ENCODE results near the gene CHADL.
"Not testable (repeated sequence)": the region's sequence is repeated elsewhere in the genome, so short reads cannot be mapped to it uniquely, and the experiment has no call there.

CHADL gene

GRCh38 chr22:41226723-41227655 lies 13.7 kb downstream of the CHADL start:
- FAIRE-seq, result no peak

DNA sequence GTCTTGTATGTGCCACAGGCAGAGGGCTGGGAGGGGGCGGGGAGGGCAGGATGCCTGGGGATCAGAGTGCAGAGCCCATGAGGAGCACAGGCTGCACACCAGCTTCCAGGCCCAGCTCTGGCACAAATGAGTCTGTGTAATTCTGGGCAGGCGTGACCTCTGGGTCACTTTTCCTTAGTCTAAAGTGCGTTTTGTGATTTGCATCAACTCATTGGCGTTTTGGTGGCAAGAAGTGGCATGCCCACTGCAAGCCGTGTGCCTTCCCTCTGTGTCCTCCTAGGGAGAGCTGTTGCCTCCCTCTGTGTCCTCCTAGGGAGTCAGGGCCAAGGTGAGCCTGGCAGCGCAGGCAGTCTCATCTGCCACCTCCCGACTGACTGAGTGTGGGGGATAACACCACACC lies 17.2 kb downstream of the CHADL start:
- FAIRE-seq, result no peak

GRCh38 chr22:41222846-41223507 lies 17.8 kb downstream of the CHADL start:
- FAIRE-seq, result no peak

DNA sequence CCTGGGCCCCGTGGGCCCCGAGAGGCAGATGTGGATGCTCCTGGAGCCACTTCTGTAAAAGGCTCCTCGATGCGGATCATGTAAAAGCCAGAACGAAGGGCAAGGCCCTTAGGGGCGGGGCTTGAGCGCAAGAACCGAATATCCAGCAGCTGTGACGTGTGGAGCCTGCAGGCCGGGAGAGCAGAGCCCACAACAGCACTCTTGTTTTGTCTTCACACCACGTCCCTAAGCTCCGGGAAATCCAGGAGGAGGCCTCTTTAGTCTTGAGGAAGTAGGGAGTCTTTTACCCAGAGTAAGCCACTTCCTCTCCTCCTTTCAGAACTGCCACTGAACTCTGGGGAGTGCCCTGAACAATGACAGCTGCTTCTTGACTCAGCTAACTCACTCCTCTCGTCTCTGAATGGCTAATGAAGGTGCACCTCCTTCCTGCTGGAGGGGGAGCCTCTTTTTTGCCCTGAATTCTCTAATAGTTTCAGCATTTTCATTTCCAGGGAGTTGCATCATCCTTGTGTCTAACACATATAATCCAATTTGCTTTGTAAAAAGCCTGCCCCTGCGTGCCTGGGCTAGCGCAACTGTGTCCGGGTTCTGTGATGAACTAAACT lies 23.1 kb downstream of the CHADL start:
- FAIRE-seq, result no peak

- no peak for FAIRE-seq
Observed at GRCh38 chr22:41216984-41217383, 23.7 kb downstream of the CHADL start.

- FAIRE-seq, result no peak
Observed at GRCh38 chr22:41215926-41216325, 24.8 kb downstream of the CHADL start.

GRCh38 chr22:41215409-41215808 lies 25.3 kb downstream of the CHADL start:
- FAIRE-seq, result no peak

DNA sequence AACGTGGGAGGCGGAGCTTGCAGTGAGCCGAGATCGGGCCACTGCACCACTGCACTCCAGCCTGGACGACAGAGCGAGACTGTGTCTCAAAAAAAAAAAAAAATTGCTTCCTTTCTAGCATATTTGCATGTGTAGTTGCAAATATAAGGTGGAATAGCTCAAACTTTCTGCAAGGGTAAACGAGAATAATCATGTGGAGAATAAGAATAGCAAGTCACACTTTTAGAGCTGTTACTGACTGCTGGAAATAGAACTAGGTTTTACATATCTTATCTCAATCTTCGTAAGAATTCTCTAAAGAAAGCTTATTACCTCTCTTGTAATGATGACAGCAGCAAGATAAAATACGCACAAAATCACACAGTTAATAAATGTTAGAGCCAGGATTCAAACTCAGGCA lies 34.0 kb downstream of the CHADL start:
- FAIRE-seq, result no peak

DNA sequence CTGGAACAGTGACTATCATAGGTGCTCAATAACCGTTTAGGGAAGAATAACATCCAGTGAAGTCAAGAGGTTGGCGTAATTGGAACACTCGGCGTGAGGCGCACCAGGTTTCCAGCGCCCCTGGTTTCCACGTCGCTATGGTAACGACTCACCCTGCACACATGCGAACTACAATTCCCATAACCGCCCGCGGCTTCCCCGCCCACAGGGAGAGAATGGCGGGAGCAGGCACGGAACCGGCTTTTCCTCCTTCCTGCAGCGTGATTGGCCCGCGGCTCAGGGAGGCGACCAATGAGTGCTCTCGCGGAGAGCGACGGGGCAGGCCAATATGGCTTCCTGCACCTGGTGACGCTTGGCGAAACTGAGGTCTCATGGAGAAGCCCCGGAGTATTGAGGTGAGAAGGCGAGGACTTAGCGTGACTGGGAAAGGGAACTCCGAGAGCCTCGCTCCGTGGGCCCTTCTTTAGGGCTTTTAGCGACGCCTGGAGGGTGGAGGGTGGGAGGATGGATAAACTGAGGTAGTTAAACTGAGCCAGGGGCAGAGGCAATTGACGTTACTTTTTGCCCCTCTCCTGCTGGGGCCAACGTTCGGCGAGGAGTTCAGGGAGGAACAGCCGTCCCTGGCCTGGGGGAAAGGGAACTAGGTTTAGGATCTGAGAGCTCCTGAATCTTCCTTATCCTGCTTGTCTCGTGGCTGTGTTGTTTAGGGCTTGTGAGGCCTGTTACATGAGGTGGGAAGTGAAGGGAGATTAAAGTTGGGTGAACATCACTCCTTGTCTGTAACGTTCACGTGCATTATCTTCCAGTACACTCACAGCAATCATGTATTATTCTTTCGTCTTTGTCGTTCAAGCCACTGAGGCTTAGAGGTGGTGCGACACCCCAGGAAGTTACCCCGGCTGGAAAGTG lies 35.5 kb downstream of the CHADL start, which contains the start of gene L3MBTL2:
Gene L3MBTL2 (plus strand): TSS at position 321 of the 909 bp plus-strand sequence. CDS start 51 bp downstream, at position 372.
- peak; percentile 98 for FAIRE-seq

DNA sequence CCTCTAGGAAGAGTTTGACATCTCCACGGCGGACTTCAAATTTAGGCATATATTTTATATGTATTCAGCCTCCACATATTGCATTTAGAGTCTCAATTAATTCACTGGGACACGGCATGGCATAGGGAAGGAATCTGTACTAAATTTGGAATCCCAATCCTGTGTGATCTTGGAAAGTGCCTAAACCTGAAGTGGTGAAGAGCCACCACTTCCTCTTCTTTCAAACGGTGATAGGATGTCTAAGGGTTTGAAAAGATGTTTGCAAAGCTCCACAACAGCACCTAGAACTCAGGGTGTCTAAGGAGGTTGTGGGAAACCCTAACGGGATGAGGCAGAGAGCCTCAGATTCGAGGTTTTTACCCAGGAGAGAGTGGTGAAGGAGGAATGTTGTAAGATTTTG lies 36.7 kb downstream of the CHADL start:
- no peak for FAIRE-seq

- FAIRE-seq, result no peak
Observed at GRCh38 chr22:41203118-41203517, 37.6 kb downstream of the CHADL start.

DNA sequence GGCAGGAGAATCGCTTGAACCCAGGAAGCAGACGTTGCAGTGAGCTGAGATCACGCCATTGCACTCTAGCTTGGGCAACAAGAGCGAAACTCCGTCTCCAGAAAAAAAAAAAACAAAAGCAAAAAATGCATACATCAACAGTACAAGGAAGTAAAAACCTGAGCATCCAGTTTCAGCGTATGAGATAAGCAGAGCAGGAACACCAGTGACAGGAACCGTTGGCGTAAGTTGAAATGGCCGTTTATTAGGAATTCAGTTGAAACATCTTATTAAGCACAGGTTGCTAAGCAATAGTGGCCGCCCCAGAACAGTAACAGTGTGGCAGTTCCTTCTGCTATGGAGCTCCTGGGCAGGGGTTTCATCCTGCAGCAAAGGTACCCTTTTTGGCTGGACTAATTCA lies 39.6 kb downstream of the CHADL start:
- FAIRE-seq, result no peak

DNA sequence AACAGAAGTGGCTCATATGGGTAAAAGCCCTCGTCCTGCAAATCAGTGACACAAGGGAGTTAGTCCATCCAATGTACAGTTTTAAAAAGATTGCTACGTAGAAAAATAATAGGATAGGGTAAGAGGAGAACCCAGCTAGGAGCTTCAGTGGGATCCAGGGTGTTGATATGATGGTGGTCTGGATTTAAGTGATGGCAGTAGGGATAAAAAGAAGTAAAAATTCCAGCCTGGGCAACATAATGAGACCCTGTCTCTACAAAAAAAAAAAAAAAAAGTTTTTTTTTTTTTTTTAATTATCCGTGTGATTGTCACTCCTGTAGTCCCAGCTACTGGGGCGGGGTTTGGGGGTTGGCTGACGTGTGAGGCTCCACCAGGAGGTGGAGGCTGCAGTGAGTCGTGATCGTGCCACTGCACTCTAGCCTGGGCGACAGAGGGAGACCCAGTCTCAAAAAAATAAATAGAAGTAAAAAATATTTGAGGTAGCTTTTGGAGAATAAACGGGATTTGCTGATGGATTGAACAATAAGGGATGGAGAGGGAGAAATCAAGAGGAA lies 42.6 kb downstream of the CHADL start:
- FAIRE-seq, result peak; percentile 82

DNA sequence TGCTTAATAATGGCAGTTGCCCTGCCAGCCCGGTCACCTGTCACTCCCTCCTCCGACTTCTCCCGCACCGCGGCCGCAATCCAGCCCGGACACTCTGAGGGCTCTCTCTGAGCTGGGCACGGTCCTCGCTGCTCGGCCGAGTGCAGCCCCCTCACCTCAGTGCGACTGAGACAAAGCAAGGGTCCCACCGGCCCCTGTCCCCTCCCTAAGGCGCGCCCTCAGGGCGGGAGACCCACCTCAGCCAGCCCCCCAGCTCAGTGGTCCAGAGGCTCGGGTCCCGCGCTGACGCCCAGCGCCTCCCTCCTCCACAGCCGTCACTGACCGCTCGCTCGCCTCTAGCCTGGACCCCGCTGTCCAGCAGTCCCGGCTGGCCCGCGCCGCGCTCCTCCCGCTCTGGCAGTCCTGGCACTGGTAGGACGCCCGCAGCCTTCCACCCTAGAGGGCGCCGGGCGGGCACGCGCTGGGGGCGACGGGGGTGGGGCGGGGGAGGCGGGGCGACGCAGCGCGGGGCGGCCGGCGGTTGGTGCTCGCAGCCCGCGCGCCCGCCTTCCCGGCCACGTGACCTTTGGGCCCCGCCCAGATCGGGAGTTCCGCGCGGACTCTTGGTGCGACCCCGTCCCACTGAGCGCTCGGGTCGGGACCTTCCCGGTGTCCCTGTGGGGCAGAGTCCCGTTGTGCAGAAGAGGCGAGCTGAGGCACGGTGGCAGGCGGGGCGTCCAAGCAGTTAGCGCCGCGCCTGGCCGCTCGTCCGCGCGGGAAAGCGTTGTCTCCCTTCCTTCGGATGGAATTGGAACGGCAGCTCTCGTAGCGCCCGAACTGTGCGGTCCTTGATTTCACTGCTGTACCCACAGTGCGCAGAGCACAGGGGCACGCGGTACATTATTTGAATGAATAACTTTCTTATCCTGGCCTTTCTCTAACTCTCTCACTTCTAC lies 43.4 kb downstream of the CHADL start:
- no peak for FAIRE-seq

GRCh38 chr22:41193829-41194228 lies 46.9 kb downstream of the CHADL start:
- no peak for FAIRE-seq

GRCh38 chr22:41191467-41191866 lies 49.3 kb downstream of the CHADL start:
- FAIRE-seq, result no peak

DNA sequence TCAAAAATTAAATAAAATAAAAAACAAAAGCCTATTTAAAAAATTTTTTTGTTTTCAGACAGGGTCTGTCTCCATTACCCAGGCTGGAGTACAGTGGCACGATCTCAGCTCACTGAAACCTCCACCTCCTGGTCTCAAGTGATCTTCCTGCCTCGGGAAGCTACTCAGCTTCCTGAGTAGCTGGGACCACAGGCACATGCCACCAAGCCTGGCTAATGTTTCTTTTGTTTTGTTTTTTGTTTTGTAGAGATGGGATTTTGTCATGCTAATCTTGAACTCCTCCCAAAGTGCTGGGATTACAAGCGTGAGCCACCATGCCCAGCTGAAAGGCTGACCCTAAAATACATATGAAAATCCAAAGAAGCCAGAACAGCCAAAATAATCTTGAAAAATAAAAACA lies 56.1 kb downstream of the CHADL start:
- no peak for FAIRE-seq

DNA sequence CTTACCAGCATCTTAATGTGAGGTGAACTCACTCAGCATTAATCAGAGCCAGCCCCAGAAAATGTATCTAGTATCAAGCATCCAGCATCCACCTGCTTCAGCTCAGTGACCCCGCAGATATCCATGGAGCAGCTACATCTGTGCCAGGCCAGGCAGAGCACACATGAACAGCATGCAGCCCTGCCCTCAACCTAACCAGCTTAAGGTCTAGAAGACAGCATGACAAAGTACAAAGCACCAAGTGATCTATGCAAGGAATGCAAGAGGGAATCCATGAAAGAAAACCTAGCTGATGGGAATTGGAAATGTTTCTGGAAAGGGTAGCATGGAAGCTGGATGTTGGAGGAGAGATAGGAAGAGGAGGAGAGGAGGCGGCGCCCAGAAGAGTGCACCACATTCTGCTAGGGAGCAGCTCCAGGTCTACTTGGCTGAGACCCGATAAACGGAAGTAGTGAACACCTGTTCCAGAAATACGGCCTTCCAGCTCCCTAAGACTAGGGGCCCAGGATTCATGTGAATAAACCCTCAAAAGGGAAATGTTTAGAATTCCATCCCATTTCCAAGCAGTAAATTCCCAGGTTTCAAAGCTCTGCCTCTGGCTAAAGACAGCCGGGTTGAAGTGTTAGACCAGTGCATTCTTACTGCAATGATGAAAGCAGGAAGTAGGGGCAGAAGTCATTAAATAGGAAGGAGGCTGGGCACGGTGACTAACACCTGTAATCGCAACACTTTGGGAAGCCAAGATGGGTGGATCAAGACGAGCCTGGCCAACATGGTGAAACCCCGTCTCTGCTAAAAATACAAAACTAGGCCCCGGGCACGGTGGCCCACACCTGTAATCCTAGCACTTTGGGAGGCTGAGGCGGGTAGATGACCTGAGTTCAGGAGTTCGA lies 59.1 kb downstream of the CHADL start:
- no peak for FAIRE-seq

DNA sequence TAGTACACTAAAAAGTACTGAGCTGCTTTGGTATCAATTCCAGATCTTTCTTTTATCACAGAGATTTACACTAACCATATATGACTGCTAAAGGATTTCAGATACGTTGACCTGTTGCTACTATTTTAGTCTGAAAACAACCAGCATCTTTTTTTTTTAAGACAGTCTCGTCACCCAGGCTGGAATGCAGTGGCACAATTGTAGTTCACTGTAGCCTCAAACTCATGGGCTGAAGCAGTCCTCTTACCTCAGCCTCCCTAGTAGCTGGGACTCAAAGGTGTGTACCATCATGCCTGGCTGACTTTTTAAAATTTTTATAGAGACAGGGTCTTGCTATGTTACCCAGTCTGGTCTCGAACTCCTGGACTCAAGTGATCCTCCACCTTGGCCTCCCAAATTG lies 59.8 kb downstream of the CHADL start:
- no peak for FAIRE-seq

- not testable (repeated sequence) for FAIRE-seq
Observed at GRCh38 chr22:41180362-41180761, 60.4 kb downstream of the CHADL start.

Measured in A204.1 (cell line).